NOMO-1 (cell line): ENCODE data around the gene FRMD8.

Experiments used
- DNase-seq, 2 experiments: peaks; one replicate each; lab custom pipeline; 2025; ENCODE audit not compliant: unreplicated experiment in 2 of 2; lab: John Stamatoyannopoulos, UW

Gene FRMD8

DNA sequence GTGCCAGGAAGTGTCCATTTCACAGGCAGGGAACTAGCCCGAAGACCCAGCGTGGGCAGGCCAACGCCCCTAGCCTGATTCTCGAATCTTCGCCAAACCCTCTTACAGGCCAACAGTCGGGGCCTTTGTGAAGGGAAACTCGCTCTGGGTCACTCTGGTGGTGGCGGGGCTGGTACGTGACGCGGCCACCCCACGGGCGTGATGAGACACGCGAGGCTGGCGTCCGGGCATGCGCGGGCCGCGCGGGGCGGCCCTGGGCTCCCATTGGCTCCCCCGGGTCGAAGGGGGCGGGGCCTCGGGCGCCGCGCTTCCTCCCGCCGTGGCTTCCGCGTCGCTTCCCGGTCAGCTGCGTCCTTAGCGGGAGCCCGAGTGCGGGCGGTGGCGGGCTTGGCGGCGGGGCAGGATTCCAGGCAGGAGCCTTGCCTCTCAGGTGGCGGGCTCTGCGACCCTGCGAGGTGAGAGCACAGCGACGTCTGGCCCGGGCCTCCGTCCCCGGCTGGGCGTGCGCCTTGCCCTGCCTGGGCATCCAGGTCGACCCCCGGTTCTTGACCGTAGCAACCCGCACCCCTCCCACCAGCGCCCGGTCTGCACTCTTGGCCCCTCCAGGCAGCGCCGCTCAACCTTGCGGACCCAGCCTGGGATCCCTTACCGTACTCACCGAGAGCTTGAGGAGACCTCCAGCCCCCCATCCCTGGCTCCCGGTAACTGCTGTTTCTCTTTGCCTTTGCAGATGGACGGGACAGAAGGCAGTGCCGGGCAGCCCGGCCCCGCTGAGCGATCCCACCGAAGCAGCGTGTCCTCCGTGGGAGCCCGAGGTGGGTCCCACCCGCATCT lies at the start of gene FRMD8:
TSS of gene FRMD8 (plus strand) at position 331 of the 834 bp plus-strand sequence. CDS start at position 731, 400 bp downstream.
- peak; percentile 79 to 80 for DNase-seq

- no peak for DNase-seq
These were observed 47.8 kb upstream of the FRMD8 start for GRCh38 chr11:65338676-65339075.

DNA sequence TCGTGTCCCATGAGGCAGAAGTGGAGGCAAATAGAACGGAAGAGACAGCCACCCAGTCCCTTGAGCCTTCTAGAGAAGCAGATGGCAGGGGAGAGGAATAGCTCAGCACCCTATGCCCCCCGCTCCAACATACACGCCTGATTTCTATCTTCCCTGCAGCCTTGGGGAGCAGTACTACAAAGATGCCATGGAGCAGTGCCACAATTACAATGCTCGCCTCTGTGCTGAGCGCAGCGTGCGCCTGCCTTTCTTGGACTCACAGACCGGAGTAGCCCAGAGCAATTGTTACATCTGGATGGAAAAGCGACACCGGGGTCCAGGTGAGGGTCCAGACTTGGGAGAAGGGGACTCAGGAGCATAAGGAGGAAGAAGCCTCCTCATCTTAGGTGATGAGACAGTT lies 46.2 kb upstream of the FRMD8 start:
- no peak for DNase-seq

DNA sequence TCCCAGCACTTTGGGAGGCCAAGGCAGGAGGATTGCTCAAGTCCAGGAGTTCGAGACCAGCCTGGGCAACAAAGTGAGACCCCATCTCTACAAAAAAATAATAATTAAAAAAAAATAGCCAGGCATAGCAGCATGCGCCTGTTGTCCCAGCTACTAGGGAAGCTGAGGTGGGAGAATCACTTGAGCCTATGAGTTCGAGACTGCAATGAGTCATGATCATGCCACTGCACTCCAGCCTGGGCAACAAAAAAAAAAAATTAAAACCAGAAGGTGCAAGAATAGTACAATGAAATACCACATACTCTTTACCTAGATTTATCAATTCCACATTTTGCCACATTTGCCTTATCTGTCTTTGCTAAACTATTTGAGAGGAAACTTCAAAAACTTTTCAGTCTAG lies 44.6 kb upstream of the FRMD8 start:
- DNase-seq = no peak

- DNase-seq = no peak
These were observed 34.9 kb upstream of the FRMD8 start for GRCh38 chr11:65351511-65351910.

GRCh38 chr11:65352783-65353182 lies 33.7 kb upstream of the FRMD8 start:
- peak in 1 of 2 experiments; percentile 60 for DNase-seq

DNA sequence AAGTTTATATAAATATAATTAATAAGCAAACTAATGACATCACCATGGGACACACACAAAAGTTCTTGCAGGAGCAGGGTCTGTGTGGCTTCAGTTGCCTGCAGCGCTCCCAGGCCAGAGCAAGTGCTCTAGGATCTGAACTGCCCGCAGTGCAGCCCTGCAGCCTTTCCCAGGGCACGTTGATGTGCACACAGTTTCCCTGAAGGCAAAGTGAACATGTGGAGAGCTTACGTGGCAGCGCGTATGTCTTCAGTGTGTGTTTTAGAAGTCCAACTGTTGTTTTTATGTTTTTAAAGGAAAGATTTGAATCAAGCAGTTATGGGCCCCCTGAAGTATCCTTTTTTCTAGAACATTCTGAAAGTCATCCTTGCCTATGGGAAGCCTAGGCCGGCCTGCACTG lies 33.1 kb upstream of the FRMD8 start:
- no peak for DNase-seq

- no peak for DNase-seq
These were observed 32.6 kb upstream of the FRMD8 start for GRCh38 chr11:65353900-65354264.

DNA sequence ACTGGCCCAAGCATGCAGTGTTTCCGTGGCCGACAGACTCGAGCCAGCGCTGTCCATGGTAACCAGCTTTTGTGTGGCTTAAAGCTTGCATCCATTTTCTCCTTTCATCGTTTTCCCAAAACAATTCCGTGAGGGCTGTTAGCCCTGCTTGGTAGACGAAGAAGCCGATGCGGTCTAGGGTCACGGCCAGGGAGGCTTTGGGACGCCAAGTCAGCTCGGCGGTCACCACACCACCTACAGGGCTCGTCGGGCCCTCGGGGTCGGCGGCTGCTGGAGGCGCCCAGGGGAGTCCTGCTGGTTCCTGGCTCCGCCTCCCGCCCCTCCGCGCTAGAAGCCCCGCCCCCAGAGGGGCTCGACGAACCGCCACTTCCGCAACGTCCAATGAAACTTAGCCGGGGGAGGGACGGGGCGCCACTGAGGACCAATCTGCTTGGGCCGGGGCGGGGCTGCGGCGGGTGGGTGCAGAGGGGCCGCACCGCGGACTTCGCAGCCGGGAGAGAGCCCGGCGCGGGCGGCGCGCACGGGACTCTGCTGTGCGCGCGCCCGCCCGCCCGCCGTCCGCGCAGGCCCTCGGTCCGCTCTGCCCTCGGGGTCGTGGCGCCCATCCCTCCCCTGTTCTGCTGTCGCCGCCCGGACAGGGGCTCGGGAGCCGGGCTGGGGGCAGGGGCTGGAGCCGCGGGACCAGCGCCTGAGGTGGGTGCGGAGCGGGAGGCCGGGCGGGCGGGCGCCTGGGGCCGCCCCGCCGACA lies 32.0 kb upstream of the FRMD8 start, which contains the start of gene TIGD3:
TSS of gene TIGD3 (plus strand) at position 487 of the 748 bp plus-strand sequence. CDS start 1,058 bp downstream, outside the sequence.
- peak; percentile 91 to 95 for DNase-seq

- peak; percentile 51 to 65 for DNase-seq
These were observed 31.2 kb upstream of the FRMD8 start for GRCh38 chr11:65355013-65355775.

GRCh38 chr11:65355776-65356393 lies 30.6 kb upstream of the FRMD8 start:
- DNase-seq = no peak

DNA sequence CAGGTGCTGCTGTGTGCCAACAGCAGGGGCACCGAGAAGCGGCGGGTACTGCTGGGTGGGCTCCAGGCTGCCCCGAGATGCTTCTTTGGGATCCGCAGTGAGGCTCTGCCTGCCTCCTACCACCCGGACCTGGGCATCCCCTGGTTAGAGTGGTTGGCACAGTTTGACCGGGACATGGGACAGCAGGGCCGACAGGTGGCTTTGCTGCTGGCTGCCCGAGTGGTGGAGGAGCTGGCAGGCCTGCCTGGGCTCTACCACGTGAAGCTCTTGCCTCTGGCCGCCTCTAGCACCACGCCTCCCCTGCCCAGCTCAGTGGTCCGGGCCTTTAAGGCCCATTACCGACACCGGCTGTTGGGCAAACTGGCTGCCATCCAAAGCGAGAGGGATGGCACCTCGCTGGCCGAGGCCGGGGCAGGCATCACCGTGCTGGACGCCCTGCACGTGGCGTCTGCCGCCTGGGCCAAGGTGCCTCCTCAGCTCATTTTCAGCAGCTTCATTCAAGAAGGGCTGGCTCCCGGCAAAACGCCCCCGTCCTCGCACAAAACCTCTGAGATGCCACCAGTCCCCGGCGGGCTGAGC lies 30.0 kb upstream of the FRMD8 start:
- DNase-seq = no peak

DNA sequence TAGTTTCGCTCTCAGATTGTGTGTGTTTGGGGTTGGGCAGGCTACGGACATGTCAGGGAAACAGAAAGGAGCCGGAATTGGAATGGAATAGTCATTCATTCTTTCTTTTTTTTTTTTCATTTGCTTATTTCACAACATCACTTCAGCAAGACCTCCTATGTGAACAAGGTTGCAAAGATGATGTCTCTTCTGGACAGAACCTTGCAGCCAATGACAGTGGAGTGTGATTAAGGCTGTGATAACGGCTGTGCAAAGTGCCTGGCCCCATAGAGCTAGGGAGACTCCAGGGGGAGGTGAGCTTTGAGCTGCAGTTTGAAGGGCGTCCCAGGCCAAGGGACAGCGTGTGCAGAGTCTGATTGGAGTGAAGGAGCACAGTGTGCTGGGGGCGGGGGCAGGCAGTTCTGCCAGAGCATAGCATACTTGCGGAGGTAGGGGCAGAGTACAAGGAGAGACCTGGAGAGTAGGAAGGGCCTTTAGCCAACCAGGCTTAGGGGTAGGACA lies 28.5 kb upstream of the FRMD8 start:
- no peak for DNase-seq

DNA sequence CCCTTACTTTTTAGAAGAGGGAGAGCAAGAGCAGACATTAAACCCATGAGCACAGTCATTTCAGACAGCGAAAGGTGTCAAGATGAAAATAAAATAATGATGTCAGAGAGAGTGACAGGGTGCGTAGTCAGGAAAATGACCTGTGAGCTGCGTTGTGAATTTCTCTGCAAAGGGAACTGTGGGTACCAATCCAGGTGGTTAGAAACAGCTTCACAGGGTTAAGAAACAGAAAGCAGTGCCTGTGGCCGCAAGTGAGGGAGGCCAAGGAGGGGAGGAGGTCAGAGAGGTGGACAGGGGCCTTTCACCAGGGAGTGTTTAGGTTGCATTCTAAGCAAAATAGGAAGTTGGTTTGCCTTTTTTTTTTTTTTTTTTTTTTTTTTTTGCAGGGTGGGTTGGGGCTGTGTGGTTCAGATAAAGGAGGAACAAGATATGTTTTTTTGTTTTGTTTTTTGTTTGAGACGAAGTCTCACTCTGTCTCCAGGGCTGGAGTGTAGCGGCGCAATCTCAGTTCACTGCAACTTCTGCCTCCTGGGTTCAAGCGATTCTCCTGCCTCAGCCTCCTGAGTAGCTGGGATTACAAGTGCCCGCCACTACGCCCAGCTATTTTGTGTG lies 24.0 kb upstream of the FRMD8 start:
- DNase-seq = peak; percentile 66 to 76

- no peak for DNase-seq
These were observed 23.5 kb upstream of the FRMD8 start for GRCh38 chr11:65362966-65363365.

- DNase-seq = no peak
These were observed 22.7 kb upstream of the FRMD8 start for GRCh38 chr11:65363770-65364169.

- peak; percentile 34 to 77 for DNase-seq
These were observed 20.1 kb upstream of the FRMD8 start for GRCh38 chr11:65366340-65366773.

GRCh38 chr11:65370659-65371049 lies 15.8 kb upstream of the FRMD8 start:
- DNase-seq = no peak

GRCh38 chr11:65373839-65374580 lies 12.4 kb upstream of the FRMD8 start:
- no peak for DNase-seq
